ENCODE results near the gene LHFPL2.
A peak's percentile ranks its signal among the peaks of the same experiment; 100 is the strongest.

The LHFPL2 gene

GRCh38 chr5:78541086-78541654, 107.4 kb downstream of the LHFPL2 start:
- no peak for DNase-seq

- DNase-seq, result no peak
These were observed 108.1 kb downstream of the LHFPL2 start for GRCh38 chr5:78540335-78541085.

GRCh38 chr5:78538240-78538850, 110.2 kb downstream of the LHFPL2 start:
- DNase-seq, result no peak

- peak; percentile 31 to 44 for DNase-seq
These were observed 110.8 kb downstream of the LHFPL2 start for GRCh38 chr5:78537821-78538220.

GRCh38 chr5:78537411-78537810, 111.2 kb downstream of the LHFPL2 start:
- no peak for DNase-seq

- DNase-seq, result no peak
These were observed 111.8 kb downstream of the LHFPL2 start for GRCh38 chr5:78536661-78537196.

GRCh38 chr5:78534905-78535200, 113.7 kb downstream of the LHFPL2 start:
- DNase-seq, result no peak

- no peak for DNase-seq
These were observed 114.2 kb downstream of the LHFPL2 start for GRCh38 chr5:78534148-78534904.

- no peak for DNase-seq
These were observed 115.2 kb downstream of the LHFPL2 start for GRCh38 chr5:78533356-78533755.

GRCh38 chr5:78530342-78531096, 118.1 kb downstream of the LHFPL2 start:
- DNase-seq, result no peak

GRCh38 chr5:78527925-78528324, 120.6 kb downstream of the LHFPL2 start:
- no peak for DNase-seq

GRCh38 chr5:78527054-78527859, 121.3 kb downstream of the LHFPL2 start:
- no peak for DNase-seq

GRCh38 chr5:78526049-78526525, 122.5 kb downstream of the LHFPL2 start:
- no peak for DNase-seq

GRCh38 chr5:78523314-78524193, 125.0 kb downstream of the LHFPL2 start:
- DNase-seq, result no peak

GRCh38 chr5:78522476-78523260, 125.9 kb downstream of the LHFPL2 start:
- no peak for DNase-seq

- DNase-seq, result no peak
These were observed 127.1 kb downstream of the LHFPL2 start for GRCh38 chr5:78521455-78521854.

GRCh38 chr5:78519198-78519941, 129.2 kb downstream of the LHFPL2 start:
- no peak for DNase-seq

- DNase-seq, result no peak
These were observed 130.0 kb downstream of the LHFPL2 start for GRCh38 chr5:78518365-78519197.
